HEK293 (cell line): ENCODE data around the gene RARRES2.
"Not testable (repeated sequence)": the region's sequence is repeated elsewhere in the genome, so short reads cannot be mapped to it uniquely, and the experiment has no call there.

Source experiments
- CTCF ChIA-PET: fragments of 350-600 bp; formaldehyde crosslinking; extraction: SDS; loops from one replicate; lab custom pipeline; 2021; ENCODE audit warnings: antibody characterized with exemption; lab: Yijun Ruan, JAX
- POLR2A ChIA-PET: fragments of 300-600 bp; formaldehyde crosslinking; extraction: SDS; loops from one replicate; lab custom pipeline; 2020; ENCODE audit warnings: antibody characterized with exemption, inconsistent platforms; lab: Yijun Ruan, JAX
- H3K27ac ChIP-seq: fragments of 200-500 bp; sonication (Bioruptor generic); 2 replicates; pipeline ENCODE4 v1.5.1; 2014; ENCODE audit warnings: low read depth, low read length, control low read depth, inconsistent platforms; ENCODE audit errors: extremely low read depth
- H3K36me3 ChIP-seq, 2 experiments: fragments of 200-500 bp in 1 of 2; sonication (Bioruptor generic) in 1 of 2; 1 replicate in 1 of 2; 2 replicates in 1 of 2; pipeline ENCODE4 v1.5.1; 2014 to 2017; ENCODE audit warnings: inconsistent platforms in 2 of 2, low read length in 2 of 2; ENCODE audit not compliant: control insufficient read depth in 2 of 2, insufficient read depth in 1 of 2
- H3K4me1 ChIP-seq: fragments of 200-500 bp; sonication (Bioruptor generic); 2 replicates; pipeline ENCODE4 v1.5.1; 2014; ENCODE audit warnings: mild to moderate bottlenecking, low read length, inconsistent platforms; ENCODE audit not compliant: control insufficient read depth, insufficient read depth
- H3K4me3 ChIP-seq: 2 replicates; pipeline ENCODE4 v1.5.1; 2011; ENCODE audit warnings: low read depth, mild to moderate bottlenecking, control low read depth, low read length, moderate library complexity
- H3K9me3 ChIP-seq: fragments of 200-500 bp; sonication (Bioruptor generic); 2 replicates; pipeline ENCODE4 v1.5.1; 2014; ENCODE audit warnings: low read depth, low read length, inconsistent platforms; ENCODE audit not compliant: control insufficient read depth, insufficient read depth
- SCRT1 ChIP-seq: fragments of 450-650 bp; formaldehyde crosslinking; IDR thresholded peaks from 2 replicates; pipeline ENCODE4 v1.5.1; 2016; ENCODE audit warnings: missing biosample characterization, missing genetic modification characterization, borderline replicate concordance
- SCRT2 ChIP-seq: fragments of 450-650 bp; formaldehyde crosslinking; IDR thresholded peaks from 2 replicates; pipeline ENCODE4 v1.5.1; 2016; ENCODE audit warnings: missing biosample characterization, missing genetic modification characterization
- SETDB1 ChIP-seq: IDR thresholded peaks from one replicate; pipeline ENCODE4 v1.6.1; 2017; ENCODE audit warnings: mild to moderate bottlenecking, low read length, moderate library complexity, mixed read lengths; ENCODE audit not compliant: insufficient read length
- ZNF133 ChIP-seq: fragments of 450-650 bp; formaldehyde crosslinking; IDR thresholded peaks from 2 replicates; pipeline ENCODE4 v1.5.1; 2016; ENCODE audit warnings: missing biosample characterization, missing genetic modification characterization
- ZSCAN16 ChIP-seq: fragments of 450-650 bp; formaldehyde crosslinking; IDR thresholded peaks from 2 replicates; pipeline ENCODE4 v1.5.1; 2016; ENCODE audit warnings: missing biosample characterization, missing genetic modification characterization

Gene RARRES2

DNA sequence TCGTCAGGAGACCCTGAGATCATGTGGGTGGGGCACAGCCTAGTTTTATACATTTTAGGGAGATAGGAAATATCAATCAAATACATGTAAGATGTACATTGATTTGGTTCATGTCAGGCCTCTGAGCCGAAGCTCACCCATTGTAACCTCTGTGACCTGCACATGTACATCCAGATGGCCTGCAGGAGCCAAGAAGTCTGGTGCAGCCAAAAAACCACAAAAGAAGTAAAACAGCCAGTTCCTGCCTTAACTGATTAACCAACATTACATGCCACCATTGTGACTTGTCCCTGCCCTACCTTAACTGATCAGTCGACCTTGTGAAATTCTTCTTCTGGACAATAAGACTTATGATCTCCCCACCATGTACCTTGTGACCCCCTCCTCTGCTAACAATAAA is 34.3 kb downstream of the RARRES2 start:
- no peaks in the 10 kb centered on the region for H3K9me3 ChIP-seq
- no peaks in the 10 kb centered on the region for H3K4me1 ChIP-seq
- no peaks in the 10 kb centered on the region for H3K36me3 ChIP-seq
- ChIA-PET POLR2A (no interaction called here), CTCF (interaction anchor here (0.7 to 0.9 kb wide), 2 partner anchors 126 to 330 kb away, joined by 3 read pairs; no protein-coding TSS in a partner anchor)
- H3K27ac ChIP-seq = no peak overlapping the region
- H3K4me3 ChIP-seq = no peak overlapping the region
- no peak for TF ChIP-seq ZNF133 (tag by site-specific recombination)
- TF ChIP-seq SETDB1 = peak; percentile 43

DNA sequence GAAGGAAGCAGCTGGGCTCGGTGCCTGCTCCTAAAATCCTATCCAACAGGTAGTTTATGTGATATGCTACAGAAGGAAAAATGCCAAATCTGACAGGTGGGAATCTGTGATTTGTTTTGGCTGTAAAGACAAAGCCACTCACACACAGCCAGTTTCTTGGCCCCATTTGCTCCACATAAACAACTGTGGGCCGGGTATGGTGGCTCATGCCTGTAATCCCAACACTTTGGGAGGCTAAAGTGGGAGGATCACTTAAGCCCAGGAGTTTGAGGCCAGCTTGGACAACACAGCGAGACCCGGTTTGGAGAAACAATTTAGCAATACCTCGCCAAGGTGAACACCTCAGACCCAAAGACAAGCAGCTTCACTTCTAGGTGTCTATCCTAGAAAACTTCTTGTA is 35.1 kb downstream of the RARRES2 start:
- H3K9me3 ChIP-seq, H3K36me3 ChIP-seq, H3K4me3 ChIP-seq, H3K27ac ChIP-seq, H3K4me1 ChIP-seq, POLR2A ChIA-PET: not testable (repeated sequence)
- CTCF ChIA-PET = interaction anchor here (0.9 kb wide), 1 partner anchor 127 kb away, joined by 3 read pairs; no protein-coding TSS in a partner anchor
- TF ChIP-seq SCRT1 (tag by site-specific recombination) (0 out of 2 replicates have a peak, but pooled peaks have one; percentile 16), SCRT2 (tag by site-specific recombination) (peak; percentile 47; the same call in 1 of the 2 replicates)

DNA sequence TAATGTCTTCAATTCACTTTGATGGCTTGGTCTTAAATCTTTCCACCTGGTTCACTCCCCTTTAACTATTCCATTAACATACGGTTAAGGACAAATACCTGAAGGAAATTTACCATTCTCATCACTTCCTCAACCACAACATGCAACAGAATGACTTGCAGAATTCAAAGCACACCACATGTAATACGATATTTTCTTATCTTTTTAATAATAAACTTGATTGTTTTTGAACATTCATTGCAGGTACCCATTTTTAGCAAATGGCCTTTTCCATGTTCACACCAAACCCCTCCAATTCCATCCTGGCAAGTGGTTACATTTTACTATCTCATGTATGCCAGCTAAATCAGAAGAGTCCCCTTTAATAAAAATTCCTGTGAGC is 35.5 kb downstream of the RARRES2 start:
- CTCF ChIA-PET = interaction anchor here (0.9 kb wide), 1 partner anchor 127 kb away, joined by 3 read pairs; no protein-coding TSS in a partner anchor
- H3K9me3 ChIP-seq, H3K36me3 ChIP-seq, H3K4me1 ChIP-seq, H3K27ac ChIP-seq, POLR2A ChIA-PET, H3K4me3 ChIP-seq: not testable (repeated sequence)

DNA sequence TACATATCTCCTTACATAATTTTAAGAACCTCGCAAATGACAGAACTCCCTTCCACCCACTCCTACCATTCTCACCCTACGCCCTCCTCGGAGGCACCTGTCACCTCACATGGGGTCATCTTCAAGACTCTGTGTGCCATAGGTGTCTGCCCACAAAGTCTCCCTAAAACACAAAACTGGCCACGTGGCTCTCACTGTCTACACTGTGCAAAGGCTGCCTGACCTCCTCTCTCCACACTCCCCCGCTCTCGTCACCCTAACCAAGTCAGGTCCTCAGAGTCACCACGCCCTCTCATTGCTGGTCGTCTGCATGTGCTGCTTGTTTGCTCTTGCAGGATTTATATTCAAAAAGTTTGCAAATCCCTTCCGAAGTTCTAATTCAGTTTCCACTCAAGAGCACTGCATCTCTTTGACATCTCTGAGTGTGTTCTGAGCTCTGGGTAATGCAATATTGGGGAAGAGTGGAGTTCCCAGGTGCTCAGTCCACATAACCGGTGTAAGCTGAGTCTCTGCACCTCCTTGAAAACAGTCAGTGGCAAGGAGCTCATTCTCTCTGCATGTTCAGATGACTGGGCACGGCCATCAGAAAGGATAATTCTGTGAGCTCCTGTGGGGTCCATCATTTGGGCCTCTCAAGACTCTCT is 36.0 kb downstream of the RARRES2 start:
- H3K4me1 ChIP-seq, H3K9me3 ChIP-seq, H3K36me3 ChIP-seq, H3K27ac ChIP-seq, H3K4me3 ChIP-seq, CTCF ChIA-PET, POLR2A ChIA-PET: not testable (repeated sequence)
- TF ChIP-seq ZSCAN16 (tag by site-specific recombination) = peak; percentile 76

DNA sequence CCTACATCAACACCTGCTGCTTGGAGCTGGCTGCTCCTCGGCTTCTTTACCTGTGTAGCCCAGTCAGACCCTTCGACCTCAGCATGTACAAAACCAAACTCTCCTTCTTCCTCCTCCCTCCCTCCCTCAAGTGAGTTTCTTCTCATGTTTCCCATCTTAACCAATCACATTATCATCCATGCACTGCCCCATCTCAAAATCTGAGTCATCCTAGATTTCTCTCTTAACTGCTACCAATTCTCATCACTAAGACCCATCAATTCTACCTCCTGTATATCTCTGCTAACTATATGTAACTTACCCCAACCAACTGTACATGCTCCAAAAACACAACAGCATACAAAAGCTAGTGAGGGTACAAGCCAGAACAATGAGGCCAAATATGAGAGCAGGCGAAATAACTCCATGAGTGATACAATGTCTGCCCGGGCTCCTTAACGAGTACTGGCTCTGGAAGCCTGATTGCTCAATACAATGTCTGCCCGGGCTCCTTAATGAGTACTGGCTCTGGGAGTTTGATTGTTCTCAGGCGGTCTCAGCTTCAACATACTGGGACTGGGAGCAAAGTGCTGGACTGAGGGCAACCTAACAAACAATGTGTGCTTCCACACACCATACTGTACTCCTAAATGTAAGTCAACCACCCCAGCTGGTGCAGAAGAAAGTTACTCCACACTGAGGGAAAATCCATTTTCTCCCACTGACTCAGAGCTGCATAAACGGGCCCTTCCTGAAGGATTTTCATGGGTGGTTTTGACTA is 36.8 kb downstream of the RARRES2 start:
- H3K9me3 ChIP-seq = not testable (repeated sequence)

DNA sequence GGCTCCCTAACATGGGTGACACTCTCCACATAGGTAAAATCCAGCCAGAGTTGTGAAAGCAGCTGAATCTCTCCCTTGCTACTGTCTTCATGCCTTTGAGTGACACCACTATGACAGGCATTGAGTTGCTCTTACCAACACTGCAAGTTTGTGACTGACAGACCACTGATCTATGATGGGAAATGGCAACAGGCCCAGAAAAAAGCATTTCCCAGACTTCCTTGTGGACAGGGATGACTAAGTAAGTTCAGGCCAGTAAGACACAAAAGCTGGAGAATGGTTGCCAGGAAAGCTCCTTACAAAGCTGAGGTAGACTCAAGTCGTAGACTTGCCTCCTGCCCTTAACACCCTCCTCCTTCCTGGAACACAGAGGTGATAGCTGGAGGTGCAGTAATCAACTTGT is 38.5 kb downstream of the RARRES2 start:
- H3K27ac ChIP-seq, H3K36me3 ChIP-seq, H3K9me3 ChIP-seq, POLR2A ChIA-PET, CTCF ChIA-PET, H3K4me1 ChIP-seq, H3K4me3 ChIP-seq: not testable (repeated sequence)

More for the DNA sequence above, 36.8 kb downstream of the RARRES2 start:
- H3K27ac ChIP-seq, H3K36me3 ChIP-seq, POLR2A ChIA-PET, H3K4me3 ChIP-seq, H3K4me1 ChIP-seq, CTCF ChIA-PET: not testable (repeated sequence)

DNA sequence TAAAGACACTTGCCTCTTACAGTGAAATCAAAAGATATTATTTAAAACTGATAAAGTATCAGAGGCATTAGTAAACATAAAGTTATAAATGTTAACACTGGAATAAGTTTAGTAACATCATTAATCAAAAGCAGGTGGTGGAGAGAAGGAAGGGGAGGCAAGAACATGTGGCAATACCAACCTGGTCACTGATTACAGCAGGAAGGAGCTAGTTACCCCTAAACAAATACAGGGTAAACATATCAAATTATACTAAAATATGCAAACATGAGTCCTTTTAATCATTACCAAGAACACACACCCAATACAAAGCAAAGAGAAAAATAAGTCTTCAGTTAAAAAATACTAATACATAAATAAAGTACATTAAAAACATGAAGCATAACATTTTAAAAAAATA is 43.5 kb downstream of the RARRES2 start:
- H3K9me3 ChIP-seq, POLR2A ChIA-PET, H3K27ac ChIP-seq, H3K36me3 ChIP-seq, CTCF ChIA-PET, H3K4me3 ChIP-seq, H3K4me1 ChIP-seq: not testable (repeated sequence)

DNA sequence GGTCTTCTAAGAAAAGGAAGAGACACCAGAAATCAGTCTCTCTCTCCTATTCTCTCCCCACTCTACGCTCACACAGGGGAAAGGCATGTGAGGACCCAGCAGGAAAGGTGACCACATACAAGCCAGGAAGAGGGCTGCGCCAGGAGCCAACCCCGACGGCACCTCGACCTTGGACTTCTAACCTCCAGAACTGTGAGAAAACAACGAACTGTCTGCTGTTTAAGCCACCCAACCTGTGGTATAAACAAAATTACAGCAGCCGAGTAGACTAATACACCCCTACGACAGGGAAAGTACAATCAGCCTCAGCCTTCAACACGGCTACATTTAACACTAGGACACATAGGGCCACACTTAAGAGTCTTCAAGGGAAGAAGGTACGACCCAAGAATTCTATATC is 44.6 kb downstream of the RARRES2 start:
- CTCF ChIA-PET, POLR2A ChIA-PET, H3K36me3 ChIP-seq, H3K27ac ChIP-seq, H3K4me3 ChIP-seq, H3K9me3 ChIP-seq, H3K4me1 ChIP-seq: not testable (repeated sequence)

DNA sequence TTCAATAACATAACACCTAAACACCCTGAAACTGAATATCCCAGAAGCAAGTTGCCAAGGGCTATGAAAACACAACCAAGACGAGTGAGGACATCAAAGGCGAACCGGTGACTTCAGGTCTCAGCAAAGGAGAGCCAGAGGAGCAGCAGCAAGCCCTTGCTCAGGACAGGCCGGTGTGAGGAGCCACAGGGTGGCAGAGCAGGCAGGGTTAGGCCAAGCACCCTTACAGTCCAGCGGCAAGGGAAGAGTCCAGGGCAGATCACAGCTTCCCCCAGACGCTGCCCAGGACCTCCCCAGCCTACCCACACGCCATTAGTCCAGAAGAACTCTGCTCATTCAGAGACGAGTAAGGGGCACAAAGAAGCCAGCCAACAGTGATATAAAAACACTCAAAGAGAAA is 45.8 kb downstream of the RARRES2 start:
- POLR2A ChIA-PET, H3K27ac ChIP-seq, H3K36me3 ChIP-seq, H3K4me1 ChIP-seq, H3K4me3 ChIP-seq, CTCF ChIA-PET, H3K9me3 ChIP-seq: not testable (repeated sequence)

DNA sequence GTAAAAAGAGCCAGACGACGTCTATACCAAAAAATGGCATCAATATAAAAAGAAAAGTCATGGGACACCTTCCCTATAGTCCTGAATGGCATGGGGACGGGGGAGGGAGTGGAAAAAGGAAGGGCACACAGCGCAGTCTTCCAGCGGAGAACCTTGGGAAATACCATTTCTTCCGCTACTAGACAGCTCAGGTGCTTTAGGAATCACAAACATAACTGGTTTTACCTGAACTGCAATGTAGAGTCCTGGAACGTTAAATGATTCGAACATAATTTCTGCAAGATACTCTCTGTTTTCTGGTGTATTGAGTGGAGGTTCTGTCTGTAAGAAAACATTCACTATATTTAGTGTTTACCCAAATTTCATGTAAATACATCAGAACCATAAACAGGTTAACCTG is 46.4 kb downstream of the RARRES2 start:
- H3K27ac ChIP-seq, CTCF ChIA-PET, H3K36me3 ChIP-seq, H3K4me1 ChIP-seq, H3K4me3 ChIP-seq, POLR2A ChIA-PET, H3K9me3 ChIP-seq: not testable (repeated sequence)
